A673 (cell line): ENCODE measurements around the gene AP3S2.

Source experiments
- CTCF ChIP-seq: fragments of 300-800, 200-600 bp; sonication (generic); conservative IDR thresholded peaks from 2 replicates; pipeline ENCODE4 v1.5.1; 2017; ENCODE audit warnings: low read depth, mild to moderate bottlenecking, antibody characterized with exemption, low read length, moderate library complexity, mixed read lengths
- EZH2 ChIP-seq: fragments of 200-600 bp; sonication (generic); IDR thresholded peaks from 2 replicates; pipeline ENCODE4 v1.6.1; 2017; ENCODE audit warnings: borderline replicate concordance, low read depth, mild to moderate bottlenecking, mixed read lengths, antibody characterized with exemption, low read length; ENCODE audit not compliant: poor library complexity, severe bottlenecking

DNA sequence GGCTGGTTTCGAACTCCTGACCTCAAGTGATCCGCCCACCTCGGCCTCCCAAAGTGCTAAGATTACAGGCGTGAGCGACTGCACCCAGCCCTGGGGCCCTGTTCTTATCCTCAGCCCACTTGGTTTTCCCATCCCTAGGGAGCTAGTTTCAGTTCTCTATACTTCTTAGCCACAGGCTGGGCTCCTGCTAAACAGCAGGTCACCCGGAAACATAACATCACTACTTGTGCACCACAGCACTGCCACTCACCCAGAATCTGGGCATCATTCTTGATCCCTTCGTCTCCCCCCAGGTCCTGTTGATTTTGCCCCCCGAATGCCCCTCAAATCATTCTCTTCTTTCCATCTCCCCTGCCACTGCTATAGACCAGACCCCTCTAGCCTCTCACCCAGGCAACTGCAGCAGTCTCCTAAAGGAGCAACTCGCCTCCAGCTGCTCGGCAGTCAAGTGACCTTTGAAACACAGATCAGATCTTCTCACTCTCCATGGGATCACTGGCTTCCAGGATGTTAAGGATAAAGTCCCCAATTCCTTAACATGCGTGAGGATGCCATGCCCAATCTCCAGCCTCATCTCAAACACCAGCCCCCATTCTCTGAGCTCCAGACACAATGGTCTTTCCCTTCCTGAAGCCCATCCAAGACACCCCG, 5.6 kb upstream of the AP3S2 start:
- TF ChIP-seq CTCF: no peak
- TF ChIP-seq EZH2: no peak
